ENCODE measurements around the gene SEMA5A. TPM values are rescaled to one million over a fixed set of nuclear protein-coding genes. Genes with fewer than 3 reads are reported as not detected.

The SEMA5A gene
- total RNA-seq, 4 donors from 2014 or later = 15.0 to 81.0 (median 52.9) TPM

DNA sequence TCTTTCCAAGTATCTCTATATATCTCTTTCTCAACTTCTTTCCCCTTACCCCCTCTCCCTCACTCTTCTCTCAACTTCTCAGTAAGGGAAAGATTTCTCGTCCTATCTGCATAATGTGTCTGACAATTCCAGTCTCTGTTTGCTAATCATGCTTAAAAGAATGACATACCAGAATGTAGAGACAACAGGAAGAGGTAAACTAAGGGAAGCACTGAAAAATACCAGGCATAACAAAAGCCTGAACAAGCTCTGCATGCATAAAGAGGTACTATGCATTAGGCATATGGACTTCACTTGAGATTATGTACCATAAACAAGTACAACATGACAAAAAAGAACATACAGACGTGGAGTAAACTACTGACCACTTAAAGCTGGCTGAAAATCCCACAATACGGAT is 62.6 kb downstream of the SEMA5A start:
- H3K9me3 ChIP-seq = peaks cover 0 to 4% of the 10 kb centered on the region in 2 donors
- intact Hi-C loops (cut with DNase I; ENCODE audit: low total_unique reads) = no loop called here
- in situ Hi-C loops (cut with MboI; ENCODE audit: low pct_ligation_motif_present in 1 of 4, low pct_unique_long_range_greater_than_20kb in 1 of 4, low sequenced_read_pairs in 3 of 4) = no loop called here
- no peak for DNase-seq
- H3K27ac ChIP-seq = no peak overlapping the region
- no peak overlapping the region for H3K4me3 ChIP-seq
- no peaks in the 10 kb centered on the region for H3K36me3 ChIP-seq
- TF ChIP-seq, protein P1, sequence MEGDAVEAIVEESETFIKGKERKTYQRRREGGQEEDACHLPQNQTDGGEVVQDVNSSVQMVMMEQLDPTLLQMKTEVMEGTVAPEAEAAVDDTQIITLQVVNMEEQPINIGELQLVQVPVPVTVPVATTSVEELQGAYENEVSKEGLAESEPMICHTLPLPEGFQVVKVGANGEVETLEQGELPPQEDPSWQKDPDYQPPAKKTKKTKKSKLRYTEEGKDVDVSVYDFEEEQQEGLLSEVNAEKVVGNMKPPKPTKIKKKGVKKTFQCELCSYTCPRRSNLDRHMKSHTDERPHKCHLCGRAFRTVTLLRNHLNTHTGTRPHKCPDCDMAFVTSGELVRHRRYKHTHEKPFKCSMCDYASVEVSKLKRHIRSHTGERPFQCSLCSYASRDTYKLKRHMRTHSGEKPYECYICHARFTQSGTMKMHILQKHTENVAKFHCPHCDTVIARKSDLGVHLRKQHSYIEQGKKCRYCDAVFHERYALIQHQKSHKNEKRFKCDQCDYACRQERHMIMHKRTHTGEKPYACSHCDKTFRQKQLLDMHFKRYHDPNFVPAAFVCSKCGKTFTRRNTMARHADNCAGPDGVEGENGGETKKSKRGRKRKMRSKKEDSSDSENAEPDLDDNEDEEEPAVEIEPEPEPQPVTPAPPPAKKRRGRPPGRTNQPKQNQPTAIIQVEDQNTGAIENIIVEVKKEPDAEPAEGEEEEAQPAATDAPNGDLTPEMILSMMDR (IDR thresholded peaks at IDR 0.05) = no peak
- TF ChIP-seq POLR2A (IDR thresholded peaks at IDR 0.05) (no peak), POLR2AphosphoS5 (IDR thresholded peaks at IDR 0.05) (no peak), EP300 (IDR thresholded peaks at IDR 0.05; ENCODE audit: low read depth) (no peak)
- H3K4me1 ChIP-seq = no peaks in the 10 kb centered on the region
- no peaks in the 10 kb centered on the region for H3K27me3 ChIP-seq
- WGBS, 2 donors (ENCODE audit: low coverage in 1 of 2) = 64 to 79% methylated on average over 3 of the region's 3 CpGs

GRCh38 chr5:9482381-9482780 is 63.5 kb downstream of the SEMA5A start:
- TF ChIP-seq, protein P1 (IDR thresholded peaks at IDR 0.05) = no peak
- TF ChIP-seq POLR2A (IDR thresholded peaks at IDR 0.05) (no peak), EP300 (IDR thresholded peaks at IDR 0.05; ENCODE audit: low read depth) (no peak), POLR2AphosphoS5 (IDR thresholded peaks at IDR 0.05) (no peak)
- intact Hi-C loops (cut with DNase I; ENCODE audit: low total_unique reads) (no loop called here), in situ Hi-C loops (cut with MboI; ENCODE audit: low pct_ligation_motif_present in 1 of 4, low pct_unique_long_range_greater_than_20kb in 1 of 4, low sequenced_read_pairs in 3 of 4) (no loop called here)
- Histone ChIP-seq H3K27ac (no peak overlapping the region), H3K27me3 (no peaks in the 10 kb centered on the region), H3K9me3 (peaks cover 0 to 13% of the 10 kb centered on the region in 2 donors), H3K4me3 (no peak overlapping the region), H3K4me1 (no peaks in the 10 kb centered on the region), H3K36me3 (no peaks in the 10 kb centered on the region)
- WGBS, 2 donors (ENCODE audit: low coverage in 1 of 2) = 94% methylated on average over 2 of the region's 2 CpGs; no CpG with 5 or more reads in 1 of the 2 donors
- no peak for DNase-seq

DNA sequence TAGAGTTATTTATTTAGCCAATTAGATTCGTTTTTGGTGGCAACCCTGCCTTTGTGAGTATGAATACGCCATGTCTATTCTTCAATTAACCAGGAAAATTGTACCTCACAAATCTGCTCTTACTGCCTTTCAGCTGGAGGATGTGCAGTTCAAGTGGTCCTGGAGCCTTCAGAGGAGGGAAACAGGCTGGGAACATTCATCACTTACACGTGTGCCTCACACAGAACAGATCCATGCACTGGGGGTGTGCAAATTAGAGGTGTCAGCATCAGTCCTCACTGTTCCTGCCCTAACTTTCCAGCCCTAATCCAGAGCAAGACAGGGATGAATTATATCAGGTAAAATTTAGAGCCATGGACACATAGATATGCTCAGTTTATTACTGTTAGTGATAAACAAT is 65.4 kb downstream of the SEMA5A start:
- Histone ChIP-seq H3K27me3 (no peaks in the 10 kb centered on the region), H3K9me3 (peaks cover 0 to 13% of the 10 kb centered on the region in 2 donors), H3K4me3 (no peak overlapping the region), H3K36me3 (no peaks in the 10 kb centered on the region), H3K27ac (no peak overlapping the region), H3K4me1 (no peaks in the 10 kb centered on the region)
- intact Hi-C loops (cut with DNase I; ENCODE audit: low total_unique reads) (no loop called here), in situ Hi-C loops (cut with MboI; ENCODE audit: low pct_ligation_motif_present in 1 of 4, low pct_unique_long_range_greater_than_20kb in 1 of 4, low sequenced_read_pairs in 3 of 4) (no loop called here)
- no peak for DNase-seq
- TF ChIP-seq EP300 (IDR thresholded peaks at IDR 0.05; ENCODE audit: low read depth) (no peak), POLR2A (IDR thresholded peaks at IDR 0.05) (no peak), POLR2AphosphoS5 (IDR thresholded peaks at IDR 0.05) (no peak)
- TF ChIP-seq, protein P1 (IDR thresholded peaks at IDR 0.05) = no peak
- 86 to 89% methylated on average over 3 of the region's 3 CpGs for WGBS, 2 donors (ENCODE audit: low coverage in 1 of 2)

DNA sequence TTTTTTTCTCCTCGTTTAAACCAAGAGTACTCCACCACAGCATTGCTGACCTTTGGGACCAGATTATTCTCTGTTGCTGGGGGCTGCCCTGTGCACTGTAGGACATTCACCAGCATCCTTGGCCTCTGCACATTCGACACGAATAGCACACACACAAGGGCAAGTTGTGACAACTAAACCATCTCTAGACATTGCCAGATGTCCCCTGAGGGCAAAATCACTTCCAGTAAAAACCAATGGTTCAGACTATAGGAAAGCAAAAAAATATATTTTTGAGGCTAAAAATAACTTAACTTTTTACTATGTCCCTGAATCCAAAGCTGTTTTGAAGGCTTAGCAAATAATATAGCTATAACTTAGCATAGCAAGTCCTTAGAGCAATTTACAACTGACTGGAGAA is 65.9 kb downstream of the SEMA5A start:
- WGBS, 2 donors (ENCODE audit: low coverage in 1 of 2) = 67 to 71% methylated on average over 1 to 3 of the region's 3 CpGs
- H3K27me3 ChIP-seq = no peaks in the 10 kb centered on the region
- peaks cover 0 to 13% of the 10 kb centered on the region in 2 donors for H3K9me3 ChIP-seq
- TF ChIP-seq POLR2A (IDR thresholded peaks at IDR 0.05) (no peak), EP300 (IDR thresholded peaks at IDR 0.05; ENCODE audit: low read depth) (no peak), POLR2AphosphoS5 (IDR thresholded peaks at IDR 0.05) (no peak)
- TF ChIP-seq, protein P1 (IDR thresholded peaks at IDR 0.05) = no peak
- H3K4me1 ChIP-seq = no peaks in the 10 kb centered on the region
- in situ Hi-C loops (cut with MboI; ENCODE audit: low pct_ligation_motif_present in 1 of 4, low pct_unique_long_range_greater_than_20kb in 1 of 4, low sequenced_read_pairs in 3 of 4) (no loop called here), intact Hi-C loops (cut with DNase I; ENCODE audit: low total_unique reads) (no loop called here)
- H3K4me3 ChIP-seq = no peak overlapping the region
- no peak for DNase-seq
- no peaks in the 10 kb centered on the region for H3K36me3 ChIP-seq
- no peak overlapping the region for H3K27ac ChIP-seq
